ENCODE results near the gene PNPLA6. TPM values are rescaled to one million over a fixed set of nuclear protein-coding genes. Genes with fewer than 3 reads are reported as not detected.
"Not testable (repeated sequence)": the region's sequence is repeated elsewhere in the genome, so short reads cannot be mapped to it uniquely, and the experiment has no call there.

Gene PNPLA6
- total RNA-seq, 1 donor from 2014 or later: 140 TPM

DNA sequence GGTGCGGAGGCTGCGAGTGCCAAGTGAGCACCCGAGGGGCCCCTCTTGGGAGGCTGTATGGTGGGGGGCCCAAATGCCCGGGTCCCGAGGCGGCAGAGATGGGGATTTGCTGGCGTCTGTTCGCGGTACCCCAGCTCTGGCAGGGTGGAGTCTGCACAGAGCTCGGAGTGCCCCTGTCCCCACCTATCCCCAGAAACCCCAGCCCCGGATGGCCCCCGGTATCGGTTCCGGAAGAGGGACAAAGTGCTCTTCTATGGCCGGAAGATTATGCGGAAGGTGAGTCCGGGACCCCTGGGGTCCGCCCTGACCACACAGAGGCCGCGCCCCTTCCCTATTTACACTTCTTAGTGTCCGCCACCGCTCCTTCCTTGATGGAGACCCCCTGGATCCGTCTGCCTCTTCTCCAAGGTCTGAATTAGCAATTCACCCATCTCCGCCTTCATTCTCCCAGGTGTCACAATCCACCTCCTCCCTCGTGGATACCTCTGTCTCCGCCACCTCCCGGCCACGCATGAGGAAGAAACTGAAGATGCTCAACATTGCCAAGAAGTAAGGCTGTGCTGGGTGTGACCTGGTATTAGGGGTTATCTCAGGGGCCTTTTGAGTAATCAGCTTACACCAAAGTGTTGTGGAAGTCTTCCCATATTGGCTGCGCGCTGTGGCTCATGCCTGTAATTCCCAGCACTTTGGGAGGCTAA is 630 bp downstream of the PNPLA6 start:
- TF ChIP-seq CTCF (IDR thresholded peaks at IDR 0.05; ENCODE audit: unreplicated experiment): no peak
- Mint-ChIP-seq H3K4me1 (ENCODE audit: low read depth) (peaks cover 3% of the 10 kb centered on the region), H3K4me3 (ENCODE audit: low read depth) (peak overlapping the region; percentile 92), H3K27me3 (no peaks in the 10 kb centered on the region), H3K36me3 (ENCODE audit: insufficient read depth) (peaks cover 8% of the 10 kb centered on the region), H3K9me3 (ENCODE audit: low read depth) (no peaks in the 10 kb centered on the region), H3K27ac (peak overlapping the region; percentile 91)
- no peak for DNase-seq (ENCODE audit: low spot score, unreplicated experiment)

- not testable (repeated sequence) for H3K27ac Mint-ChIP-seq; H3K27me3 Mint-ChIP-seq; H3K4me1 Mint-ChIP-seq (ENCODE audit: low read depth); H3K4me3 Mint-ChIP-seq (ENCODE audit: low read depth); H3K9me3 Mint-ChIP-seq (ENCODE audit: low read depth); DNase-seq (ENCODE audit: low spot score, unreplicated experiment)
- H3K36me3 Mint-ChIP-seq (ENCODE audit: insufficient read depth): peaks cover 13% of the 10 kb centered on the region
Measured at GRCh38 chr19:7538990-7539389, 3.5 kb downstream of the PNPLA6 start.

DNA sequence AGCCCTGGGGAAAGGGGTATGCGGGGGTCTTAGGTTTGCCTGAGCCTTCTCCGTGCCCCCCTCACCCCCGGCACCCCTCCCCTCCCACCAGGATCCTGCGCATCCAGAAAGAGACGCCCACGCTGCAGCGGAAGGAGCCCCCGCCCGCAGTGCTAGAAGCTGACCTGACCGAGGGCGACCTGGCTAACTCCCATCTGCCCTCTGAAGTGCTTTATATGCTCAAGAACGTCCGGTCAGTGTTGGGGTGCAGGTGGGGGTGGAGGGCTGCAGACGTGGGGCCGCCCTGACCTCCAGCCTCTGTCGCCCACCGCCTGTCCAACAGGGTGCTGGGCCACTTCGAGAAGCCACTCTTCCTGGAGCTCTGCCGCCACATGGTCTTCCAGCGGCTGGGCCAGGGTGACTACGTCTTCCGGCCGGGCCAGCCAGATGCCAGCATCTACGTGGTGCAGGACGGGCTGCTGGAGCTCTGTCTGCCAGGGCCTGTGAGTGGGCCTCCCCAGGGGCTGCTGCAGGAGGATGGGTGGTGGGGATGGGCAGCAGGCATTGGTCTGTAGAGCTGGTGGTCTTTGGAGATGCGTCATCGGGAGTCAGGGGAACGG is 4.4 kb downstream of the PNPLA6 start:
- peaks cover 3% of the 10 kb centered on the region for H3K4me1 Mint-ChIP-seq (ENCODE audit: low read depth)
- no peak overlapping the region for H3K27ac Mint-ChIP-seq
- no peak for DNase-seq (ENCODE audit: low spot score, unreplicated experiment)
- H3K9me3 Mint-ChIP-seq (ENCODE audit: low read depth): no peaks in the 10 kb centered on the region
- no peak overlapping the region for H3K4me3 Mint-ChIP-seq (ENCODE audit: low read depth)
- H3K36me3 Mint-ChIP-seq (ENCODE audit: insufficient read depth): peaks cover 15% of the 10 kb centered on the region
- H3K27me3 Mint-ChIP-seq: no peaks in the 10 kb centered on the region
- TF ChIP-seq CTCF (IDR thresholded peaks at IDR 0.05; ENCODE audit: unreplicated experiment): no peak

- no peak for TF ChIP-seq CTCF (IDR thresholded peaks at IDR 0.05; ENCODE audit: unreplicated experiment)
- Mint-ChIP-seq H3K27me3 (no peaks in the 10 kb centered on the region), H3K4me1 (ENCODE audit: low read depth) (peaks cover 3% of the 10 kb centered on the region), H3K36me3 (ENCODE audit: insufficient read depth) (peaks cover 16% of the 10 kb centered on the region), H3K9me3 (ENCODE audit: low read depth) (no peaks in the 10 kb centered on the region), H3K27ac (no peak overlapping the region), H3K4me3 (ENCODE audit: low read depth) (no peak overlapping the region)
- DNase-seq (ENCODE audit: low spot score, unreplicated experiment): no peak
Measured at GRCh38 chr19:7540761-7541474, 5.4 kb downstream of the PNPLA6 start.

DNA sequence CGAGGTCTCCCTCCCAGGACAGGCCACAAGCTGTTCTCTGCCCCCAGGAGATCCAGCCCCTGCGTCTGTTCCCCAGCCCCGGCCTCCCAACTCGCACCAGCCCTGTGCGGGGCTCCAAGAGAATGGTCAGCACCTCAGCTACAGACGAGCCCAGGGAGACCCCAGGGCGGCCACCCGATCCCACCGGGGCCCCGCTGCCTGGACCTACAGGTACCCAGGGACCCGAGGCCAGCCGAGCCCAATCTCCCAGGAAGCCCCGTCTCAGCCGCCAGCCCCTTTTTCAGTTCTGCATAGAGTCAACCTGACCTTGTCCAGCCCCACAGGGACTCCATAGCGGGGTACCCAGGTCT is 5.9 kb downstream of the PNPLA6 start:
- Mint-ChIP-seq H3K27ac (no peak overlapping the region), H3K27me3 (no peaks in the 10 kb centered on the region), H3K9me3 (ENCODE audit: low read depth) (no peaks in the 10 kb centered on the region), H3K4me1 (ENCODE audit: low read depth) (no peaks in the 10 kb centered on the region), H3K36me3 (ENCODE audit: insufficient read depth) (peaks cover 17% of the 10 kb centered on the region), H3K4me3 (ENCODE audit: low read depth) (no peak overlapping the region)
- TF ChIP-seq CTCF (IDR thresholded peaks at IDR 0.05; ENCODE audit: unreplicated experiment): no peak
- DNase-seq (ENCODE audit: low spot score, unreplicated experiment): no peak

Data from progenitor cell of endocrine pancreas (in vitro differentiated cells).